Lower lobe of right lung (tissue), 2 donors: ENCODE data around the gene CDC42SE2. TPM values are rescaled to one million over a fixed set of nuclear protein-coding genes. Genes with fewer than 3 reads are reported as not detected.

Experiments used
- ATAC-seq, 2 donors: fragments of 200-7000 bp; cut with Tn5 transposase; one replicate each; pipeline ENCODE4 v1.9.1; 2020 to 2022; ENCODE audit warnings: mild to moderate bottlenecking in 2 of 2, moderate library complexity in 2 of 2
- DNase-seq: peaks from one replicate; pipeline ENCODE4 v3.0.0-alpha.2; 2020
- H3K27ac ChIP-seq: fragments of 200-600 bp; one replicate; pipeline ENCODE4 v1.8.0; 2022
- H3K27me3 ChIP-seq: fragments of 200-600 bp; one replicate; pipeline ENCODE4 v1.8.0; 2022; ENCODE audit warnings: low read depth
- H3K36me3 ChIP-seq: fragments of 200-600 bp; one replicate; pipeline ENCODE4 v1.8.0; 2022; ENCODE audit warnings: mild to moderate bottlenecking
- H3K4me1 ChIP-seq: fragments of 200-600 bp; one replicate; pipeline ENCODE4 v1.8.0; 2022
- H3K4me3 ChIP-seq: fragments of 200-600 bp; one replicate; pipeline ENCODE4 v1.8.0; 2022; ENCODE audit warnings: mild to moderate bottlenecking
- H3K9me3 ChIP-seq: fragments of 200-600 bp; one replicate; pipeline ENCODE4 v1.8.0; 2022
- CTCF ChIP-seq: fragments of 200-600 bp; IDR thresholded peaks from one replicate; pipeline ENCODE4 v1.8.0; 2022; ENCODE audit warnings: antibody characterized with exemption, mild to moderate bottlenecking
- intact Hi-C: fragments of 100-400 bp; cut with DNase I; formaldehyde crosslinking; loops from one replicate; pipeline ENCODE4 v1.11.0; 2022
- total RNA-seq: library from RNA; stranded (reverse); fragmentation: NEBNext Ultra II Directional; extraction: Animal tissue kit (Norgen Biotek cat#: 25700); gene quantifications from one replicate; pipeline ENCODE4 v1.2.1, GENCODE V29; 2021
- donor health status: DM: no; HTN: yes; CAD: no; lungs with severe emphysema.

The CDC42SE2 gene
- total RNA-seq, 1 donor from 2014 or later: 38.7 TPM

- no peaks in the 10 kb centered on the region for H3K9me3 ChIP-seq
- H3K36me3 ChIP-seq: peaks cover 84% of the 10 kb centered on the region
- no peak for ATAC-seq
- DNase-seq: no peak
- no peak for TF ChIP-seq CTCF
- H3K27ac ChIP-seq: no peak overlapping the region
- H3K4me3 ChIP-seq: no peak overlapping the region
- intact Hi-C loops: no loop called here
- no peaks in the 10 kb centered on the region for H3K27me3 ChIP-seq
- H3K4me1 ChIP-seq: peaks cover 1% of the 10 kb centered on the region
These were observed 177.3 kb downstream of the CDC42SE2 start for GRCh38 chr5:131441184-131441583.

Other genes with a start within 250 kb of the CDC42SE2 start
- 136 TPM for gene HINT1, start 98.8 kb upstream of the CDC42SE2 start, total RNA-seq
- 5.5 TPM for gene LYRM7, start 93.1 kb upstream of the CDC42SE2 start, total RNA-seq